ENCODE results near the gene PTCHD4. TPM values are rescaled to one million over a fixed set of nuclear protein-coding genes. Genes with fewer than 3 reads are reported as not detected.

Gene PTCHD4
- total RNA-seq, 1 donor from 2014 or later: 2.7 TPM

GRCh38 chr6:48067886-48068277 lies 43.1 kb downstream of the PTCHD4 start:
- Mint-ChIP-seq H3K4me3 (ENCODE audit: low read depth) (peak overlapping the region; percentile 63), H3K36me3 (ENCODE audit: insufficient read depth) (no peaks in the 10 kb centered on the region), H3K27me3 (peaks cover 46% of the 10 kb centered on the region), H3K4me1 (ENCODE audit: low read depth) (peaks cover 9% of the 10 kb centered on the region), H3K9me3 (ENCODE audit: low read depth) (no peaks in the 10 kb centered on the region), H3K27ac (no peak overlapping the region)
- TF ChIP-seq CTCF (IDR thresholded peaks at IDR 0.05; ENCODE audit: unreplicated experiment): no peak
- no peak for DNase-seq (ENCODE audit: low spot score, unreplicated experiment)

- peak overlapping the region; percentile 31 for H3K4me3 Mint-ChIP-seq (ENCODE audit: low read depth)
- no peak for TF ChIP-seq CTCF (IDR thresholded peaks at IDR 0.05; ENCODE audit: unreplicated experiment)
- no peaks in the 10 kb centered on the region for H3K9me3 Mint-ChIP-seq (ENCODE audit: low read depth)
- no peak for DNase-seq (ENCODE audit: low spot score, unreplicated experiment)
- peaks cover 9% of the 10 kb centered on the region for H3K4me1 Mint-ChIP-seq (ENCODE audit: low read depth)
- peaks cover 46% of the 10 kb centered on the region for H3K27me3 Mint-ChIP-seq
- no peaks in the 10 kb centered on the region for H3K36me3 Mint-ChIP-seq (ENCODE audit: insufficient read depth)
- no peak overlapping the region for H3K27ac Mint-ChIP-seq
Measured at GRCh38 chr6:48067148-48067712, 43.8 kb downstream of the PTCHD4 start.

DNA sequence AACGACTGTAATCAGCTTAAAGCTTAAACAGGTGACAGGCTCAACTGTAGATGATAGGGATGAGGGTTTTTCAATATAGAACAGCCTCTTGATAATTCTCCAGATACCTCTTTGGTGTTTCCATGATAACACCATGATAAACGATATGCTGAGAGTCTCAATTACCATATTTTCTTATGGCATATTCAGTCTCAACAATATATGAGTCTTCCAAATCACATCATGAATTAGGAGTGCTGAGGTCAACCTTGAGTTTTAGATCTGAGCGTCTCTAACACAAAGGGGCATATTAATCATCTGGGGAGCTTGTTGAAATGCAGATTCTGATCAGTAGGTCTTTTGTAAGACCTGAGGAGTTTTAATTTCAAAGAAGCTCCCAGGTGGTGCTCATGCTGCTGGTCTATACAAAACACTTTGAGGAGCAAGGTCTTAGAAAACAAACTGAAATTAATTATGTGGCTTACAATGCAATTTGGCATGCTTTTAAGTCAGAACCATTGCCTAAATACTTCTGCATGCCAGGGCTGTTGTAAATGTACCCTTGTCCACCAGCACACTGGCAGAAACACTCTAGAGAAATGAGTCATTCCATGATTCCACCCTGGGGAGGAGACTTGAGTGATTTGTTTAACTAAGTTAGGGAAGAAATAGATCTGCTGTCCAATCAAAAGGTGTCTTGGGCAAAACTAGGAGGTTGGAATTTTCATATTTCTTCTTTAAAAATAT lies 49.6 kb downstream of the PTCHD4 start:
- Mint-ChIP-seq H3K27me3 (peaks cover 3% of the 10 kb centered on the region), H3K9me3 (ENCODE audit: low read depth) (no peaks in the 10 kb centered on the region), H3K4me1 (ENCODE audit: low read depth) (no peaks in the 10 kb centered on the region), H3K27ac (no peak overlapping the region), H3K4me3 (ENCODE audit: low read depth) (no peak overlapping the region), H3K36me3 (ENCODE audit: insufficient read depth) (no peaks in the 10 kb centered on the region)
- no peak for DNase-seq (ENCODE audit: low spot score, unreplicated experiment)
- no peak for TF ChIP-seq CTCF (IDR thresholded peaks at IDR 0.05; ENCODE audit: unreplicated experiment)

All from progenitor cell of endocrine pancreas (in vitro differentiated cells).